DND-41 (cell line): ENCODE measurements around the gene KRT77.

Source experiments
- ATAC-seq: fragments of 200-7000 bp; cut with Tn5 transposase; 3 replicates; pipeline ENCODE4 v1.9.1; 2021; ENCODE audit warnings: low read depth; ENCODE audit not compliant: insufficient read depth
- DNase-seq: peaks from one replicate; pipeline ENCODE4 v3.0.0-alpha.2; 2020
- H2AFZ ChIP-seq: 2 replicates; pipeline ENCODE4 v1.6.0; 2012; ENCODE audit warnings: low read depth, low read length
- H3K27ac ChIP-seq: 2 replicates; pipeline ENCODE4 v1.5.1; 2012; ENCODE audit warnings: low read length, inconsistent platforms
- H3K27me3 ChIP-seq: fragments of 200-600 bp; sonication (generic); 2 replicates; pipeline ENCODE4 v1.6.0; 2012; ENCODE audit warnings: low read length, mild to moderate bottlenecking, inconsistent platforms; ENCODE audit not compliant: insufficient read depth, poor library complexity
- H3K36me3 ChIP-seq: 2 replicates; pipeline ENCODE4 v1.5.1; 2012; ENCODE audit warnings: low read length, inconsistent platforms; ENCODE audit not compliant: insufficient read depth
- H3K4me1 ChIP-seq: 2 replicates; pipeline ENCODE4 v1.5.1; 2012; ENCODE audit warnings: mild to moderate bottlenecking, low read length; ENCODE audit not compliant: insufficient read depth
- H3K4me2 ChIP-seq: 2 replicates; pipeline ENCODE4 v1.6.0; 2012; ENCODE audit warnings: mild to moderate bottlenecking, moderate library complexity, low read length, inconsistent platforms; ENCODE audit not compliant: insufficient read depth
- H3K4me3 ChIP-seq, 2 experiments: fragments of 200-600 bp in 1 of 2; shearing (Covaris generic) in 1 of 2; 2 replicates each; pipeline ENCODE4 v1.5.1; 2012 to 2016; ENCODE audit warnings: inconsistent platforms in 2 of 2, low read length in 2 of 2, mild to moderate bottlenecking in 2 of 2, low read depth in 1 of 2, moderate library complexity in 1 of 2
- H3K79me2 ChIP-seq: 2 replicates; pipeline ENCODE4 v1.6.0; 2012; ENCODE audit warnings: low read length, inconsistent platforms; ENCODE audit not compliant: insufficient read depth
- H3K9ac ChIP-seq: 2 replicates; pipeline ENCODE4 v1.6.0; 2012; ENCODE audit warnings: low read depth, mild to moderate bottlenecking, inconsistent platforms, low read length, moderate library complexity
- H3K9me3 ChIP-seq: 2 replicates; pipeline ENCODE4 v1.5.1; 2012; ENCODE audit warnings: low read length, moderate library complexity, mild to moderate bottlenecking, inconsistent platforms; ENCODE audit not compliant: insufficient read depth, severe bottlenecking
- H4K20me1 ChIP-seq: 2 replicates; pipeline ENCODE4 v1.6.0; 2012; ENCODE audit warnings: low read length; ENCODE audit not compliant: insufficient read depth
- CTCF ChIP-seq: IDR thresholded peaks from 2 replicates; pipeline ENCODE4 v1.5.1; 2012; ENCODE audit warnings: borderline replicate concordance, low read length, moderate library complexity, mild to moderate bottlenecking; ENCODE audit not compliant: poor library complexity, severe bottlenecking; ENCODE audit errors: extremely low read depth
- EZH2 ChIP-seq: IDR thresholded peaks from 3 replicates; pipeline ENCODE4 v1.6.1; 2012; ENCODE audit warnings: borderline replicate concordance, low read depth, mild to moderate bottlenecking, moderate library complexity, low read length, inconsistent platforms; ENCODE audit not compliant: severe bottlenecking

KRT77 gene

GRCh38 chr12:52686063-52686462, 17.3 kb downstream of the KRT77 start:
- Histone ChIP-seq H3K4me1 (no peaks in the 10 kb centered on the region), H3K9me3 (no peaks in the 10 kb centered on the region), H4K20me1 (no peaks in the 10 kb centered on the region; the same call in 1 of the 2 replicates), H3K9ac (no peak overlapping the region), H3K27ac (no peak overlapping the region), H3K4me3 (no peak overlapping the region), H3K36me3 (no peaks in the 10 kb centered on the region), H3K79me2 (no peaks in the 10 kb centered on the region), H3K4me2 (no peak overlapping the region), H2AFZ (no peak overlapping the region), H3K27me3 (peaks cover 16% of the 10 kb centered on the region)
- DNase-seq: no peak
- TF ChIP-seq EZH2: no peak
- TF ChIP-seq CTCF: no peak
- no peak for ATAC-seq

- ATAC-seq: no peak
Observed at GRCh38 chr12:52685406-52685890, 17.9 kb downstream of the KRT77 start.

GRCh38 chr12:52684431-52684830, 18.9 kb downstream of the KRT77 start:
- no peaks in the 10 kb centered on the region for H3K9me3 ChIP-seq
- no peak for ATAC-seq
- H3K9ac ChIP-seq: no peak overlapping the region
- no peak overlapping the region for H2AFZ ChIP-seq
- no peaks in the 10 kb centered on the region for H3K4me1 ChIP-seq
- DNase-seq: no peak
- H3K79me2 ChIP-seq: no peaks in the 10 kb centered on the region
- no peak overlapping the region for H3K4me2 ChIP-seq
- TF ChIP-seq CTCF (no peak), EZH2 (no peak)
- no peaks in the 10 kb centered on the region; the same call in 1 of the 2 replicates for H4K20me1 ChIP-seq
- no peaks in the 10 kb centered on the region for H3K36me3 ChIP-seq
- H3K27me3 ChIP-seq: peaks cover 2% of the 10 kb centered on the region
- H3K27ac ChIP-seq: no peak overlapping the region
- H3K4me3 ChIP-seq: no peak overlapping the region

More at GRCh38 chr12:52685406-52685890, 17.9 kb downstream of the KRT77 start:
- no peak overlapping the region for H3K4me2 ChIP-seq
- DNase-seq: no peak
- no peaks in the 10 kb centered on the region for H3K9me3 ChIP-seq
- H3K79me2 ChIP-seq: no peaks in the 10 kb centered on the region
- H3K27me3 ChIP-seq: peaks cover 12% of the 10 kb centered on the region
- H3K36me3 ChIP-seq: no peaks in the 10 kb centered on the region
- no peaks in the 10 kb centered on the region; the same call in 1 of the 2 replicates for H4K20me1 ChIP-seq
- no peak overlapping the region for H3K27ac ChIP-seq
- H3K4me1 ChIP-seq: no peaks in the 10 kb centered on the region
- no peak for TF ChIP-seq CTCF
- no peak for TF ChIP-seq EZH2
- no peak overlapping the region for H3K9ac ChIP-seq
- no peak overlapping the region for H2AFZ ChIP-seq
- H3K4me3 ChIP-seq: no peak overlapping the region
